H1 (cell line): ENCODE data around the gene COL5A1. TPM values are rescaled to one million over a fixed set of nuclear protein-coding genes. Genes with fewer than 3 reads are reported as not detected.
A peak's percentile ranks its signal among the peaks of the same experiment; 100 is the strongest.

Experiments
- CTCF ChIA-PET: fragments of 300-600 bp; sonication (Branson Sonifier 250); formaldehyde crosslinking; loops from one replicate; lab custom pipeline; 2021; ENCODE audit not compliant: partially characterized antibody; lab: Charles Lee
- POLR2A ChIA-PET: fragments of 300-600 bp; sonication (Branson Sonifier 250); formaldehyde crosslinking; loops from one replicate; lab custom pipeline; 2021; ENCODE audit warnings: inconsistent platforms; ENCODE audit not compliant: partially characterized antibody; lab: Charles Lee
- DNase-seq, 2 experiments: peaks; one replicate each; pipeline versions ENCODE4 v3.0.0 to v3.0.0-alpha.2; 2010 to 2022; ENCODE audit warnings: low spot score in 2 of 2, low read depth in 1 of 2, mixed read lengths in 1 of 2
- FAIRE-seq: peaks from 2 replicates; lab custom pipeline; 2011; peaks lifted over from hg19 to GRCh38; lab: Jason Lieb, UNC
- H2AFZ ChIP-seq: 2 replicates; pipeline ENCODE4 v1.8.1; 2012; ENCODE audit warnings: low read length, inconsistent platforms
- H2AK5ac ChIP-seq: 2 replicates; pipeline ENCODE4 v1.6.1; 2013; ENCODE audit warnings: low read depth, low read length
- H2BK120ac ChIP-seq: replicated peaks from 2 replicates; pipeline ENCODE3; 2013; ENCODE audit warnings: low read depth, low read length, inconsistent platforms
- H2BK12ac ChIP-seq: 2 replicates; pipeline ENCODE4 v1.6.1; 2013; ENCODE audit warnings: low read depth, low read length
- H2BK15ac ChIP-seq: 2 replicates; pipeline ENCODE4 v1.6.1; 2013; ENCODE audit warnings: low read length
- H2BK20ac ChIP-seq: 2 replicates; pipeline ENCODE4 v1.6.1; 2013; ENCODE audit warnings: low read length
- H2BK5ac ChIP-seq: 2 replicates; pipeline ENCODE4 v1.6.1; 2013; ENCODE audit warnings: low read depth, low read length
- H3K14ac ChIP-seq: 2 replicates; pipeline ENCODE4 v1.6.1; 2013; ENCODE audit warnings: inconsistent platforms; ENCODE audit not compliant: insufficient read length
- H3K18ac ChIP-seq: 2 replicates; pipeline ENCODE4 v1.6.1; 2013; ENCODE audit warnings: low read length; ENCODE audit errors: extremely low read depth
- H3K23ac ChIP-seq: 2 replicates; pipeline ENCODE4 v1.6.1; 2013; ENCODE audit warnings: inconsistent platforms; ENCODE audit not compliant: insufficient read length
- H3K23me2 ChIP-seq: 2 replicates; pipeline ENCODE4 v1.6.1; 2013; ENCODE audit warnings: low read depth, low read length
- H3K27ac ChIP-seq: 2 replicates; pipeline ENCODE4 v1.6.1; 2011; ENCODE audit warnings: low read depth, low read length, inconsistent platforms
- H3K27me3 ChIP-seq, 4 experiments: replicated peaks in 1 of 4; 1 replicate in 1 of 4; 2 replicates in 3 of 4; pipeline versions ENCODE4 v1.6.1 to v1.8.1; 2011 to 2013; ENCODE audit warnings: low read length in 3 of 4, mild to moderate bottlenecking in 3 of 4, inconsistent platforms in 2 of 4, mixed read lengths in 2 of 4, moderate library complexity in 1 of 4; ENCODE audit not compliant: control insufficient read depth in 3 of 4, insufficient read depth in 3 of 4; ENCODE audit errors: extremely low read depth in 1 of 4
- H3K36me3 ChIP-seq, 4 experiments: 2 replicates each; pipeline versions ENCODE4 v1.6.1 to v1.8.1; 2011 to 2013; ENCODE audit warnings: mild to moderate bottlenecking in 4 of 4, low read length in 3 of 4, moderate library complexity in 2 of 4, control low read depth in 1 of 4, inconsistent platforms in 1 of 4; ENCODE audit not compliant: insufficient read depth in 4 of 4, control insufficient read depth in 2 of 4
- H3K4ac ChIP-seq: replicated peaks from 2 replicates; pipeline ENCODE3; 2013; ENCODE audit warnings: low read length, low read depth, mixed read lengths, inconsistent platforms; ENCODE audit not compliant: insufficient read length
- H3K4me1 ChIP-seq, 4 experiments: replicated peaks in 1 of 4; 1 replicate in 1 of 4; 2 replicates in 3 of 4; pipeline versions ENCODE4 v1.6.1 to v1.8.1; 2011 to 2013; ENCODE audit warnings: low read length in 3 of 4, inconsistent platforms in 2 of 4, mixed read lengths in 1 of 4; ENCODE audit not compliant: insufficient read depth in 4 of 4, control insufficient read depth in 3 of 4
- H3K4me2 ChIP-seq, 2 experiments: 2 replicates each; pipeline versions ENCODE4 v1.6.1 to v1.8.1; 2011 to 2013; ENCODE audit warnings: low read depth in 2 of 2, low read length in 2 of 2, control low read depth in 1 of 2, inconsistent platforms in 1 of 2, mild to moderate bottlenecking in 1 of 2; ENCODE audit not compliant: insufficient read depth in 1 of 2
- H3K4me3 ChIP-seq, 4 experiments: fragments of 200-600, 300-600 bp in 1 of 4; sonication (generic), shearing (Covaris generic), sonication (Bioruptor Twin) in 1 of 4; 2 replicates each; pipeline versions ENCODE4 v1.5.1 to v1.8.1; 2011 to 2016; ENCODE audit warnings: low read length in 4 of 4, low read depth in 3 of 4, control low read depth in 2 of 4, inconsistent platforms in 2 of 4, mild to moderate bottlenecking in 2 of 4, mixed read lengths in 1 of 4, moderate library complexity in 1 of 4; ENCODE audit not compliant: insufficient read depth in 2 of 4; ENCODE audit errors: extremely low read depth in 1 of 4
- H3K56ac ChIP-seq: replicated peaks from 2 replicates; pipeline ENCODE3; 2013; ENCODE audit warnings: low read depth, mild to moderate bottlenecking, mixed read lengths, low read length, inconsistent platforms; ENCODE audit not compliant: insufficient read length
- H3K79me1 ChIP-seq: 2 replicates; pipeline ENCODE4 v1.6.1; 2013; ENCODE audit warnings: low read depth, low read length, control low read depth
- H3K79me2 ChIP-seq, 2 experiments: 2 replicates each; pipeline versions ENCODE4 v1.6.1 to v1.8.1; 2012 to 2013; ENCODE audit warnings: low read length in 2 of 2, mild to moderate bottlenecking in 2 of 2, inconsistent platforms in 1 of 2; ENCODE audit not compliant: insufficient read depth in 2 of 2, control insufficient read depth in 1 of 2
- H3K9ac ChIP-seq, 4 experiments: replicated peaks in 1 of 4; 1 replicate in 1 of 4; 2 replicates in 3 of 4; pipeline versions ENCODE4 v1.6.1 to v1.8.1; 2011 to 2013; ENCODE audit warnings: low read depth in 3 of 4, low read length in 3 of 4, control low read depth in 2 of 4, mild to moderate bottlenecking in 2 of 4, moderate library complexity in 2 of 4, inconsistent platforms in 1 of 4; ENCODE audit errors: extremely low read depth in 1 of 4
- H3K9me3 ChIP-seq, 2 experiments: 2 replicates each; pipeline versions ENCODE4 v1.6.1 to v1.8.1; 2012 to 2013; ENCODE audit warnings: mild to moderate bottlenecking in 2 of 2, moderate library complexity in 2 of 2, control low read depth in 1 of 2, inconsistent platforms in 1 of 2, low read depth in 1 of 2, low read length in 1 of 2, mixed read lengths in 1 of 2; ENCODE audit not compliant: insufficient read depth in 2 of 2
- H4K20me1 ChIP-seq, 2 experiments: replicated peaks in 1 of 2; 2 replicates each; pipeline versions ENCODE3 to v1.8.1; 2011 to 2013; ENCODE audit warnings: inconsistent platforms in 2 of 2, low read length in 2 of 2, mild to moderate bottlenecking in 1 of 2; ENCODE audit not compliant: insufficient read depth in 2 of 2, control insufficient read depth in 1 of 2
- H4K5ac ChIP-seq: 2 replicates; pipeline ENCODE4 v1.6.1; 2013; ENCODE audit warnings: low read length, low read depth, mixed read lengths, inconsistent platforms; ENCODE audit not compliant: insufficient read length
- H4K8ac ChIP-seq: 2 replicates; pipeline ENCODE4 v1.8.0; 2013; ENCODE audit warnings: mild to moderate bottlenecking, moderate library complexity, low read length, inconsistent platforms; ENCODE audit not compliant: insufficient read depth; ENCODE audit errors: extremely low read depth
- H4K91ac ChIP-seq: replicated peaks from 2 replicates; pipeline ENCODE3; 2013; ENCODE audit warnings: low read length, mixed read lengths, inconsistent platforms; ENCODE audit not compliant: insufficient read length
- ATF3 ChIP-seq: IDR thresholded peaks from 2 replicates; pipeline ENCODE4 v1.6.1; 2011; ENCODE audit warnings: low read depth, mild to moderate bottlenecking, low read length; ENCODE audit not compliant: insufficient read depth
- CHD1 ChIP-seq: IDR thresholded peaks from 2 replicates; pipeline ENCODE4 v1.6.1; 2012; ENCODE audit warnings: low read depth, low read length, improper control_type of control experiment
- CTCF ChIP-seq, 3 experiments: IDR thresholded peaks; 1 replicate in 2 of 3; 2 replicates in 1 of 3; pipeline versions ENCODE4 v1.5.1 to v1.6.1; 2011; ENCODE audit warnings: low read length in 3 of 3, mild to moderate bottlenecking in 3 of 3, inconsistent platforms in 2 of 3, low read depth in 1 of 3, moderate library complexity in 1 of 3; ENCODE audit not compliant: insufficient read depth in 1 of 3; ENCODE audit errors: control extremely low read depth in 1 of 3
- E2F6 ChIP-seq: IDR thresholded peaks from 2 replicates; pipeline ENCODE4 v1.6.1; 2012; ENCODE audit warnings: inconsistent platforms
- HDAC2 ChIP-seq, 2 experiments: fragments of 300-600 bp in 1 of 2; sonication (generic) in 1 of 2; IDR thresholded peaks; 2 replicates each; pipeline ENCODE4 v1.6.1; 2011 to 2012; ENCODE audit warnings: low read depth in 2 of 2, low read length in 2 of 2, mild to moderate bottlenecking in 2 of 2, moderate library complexity in 2 of 2, borderline replicate concordance in 1 of 2, inconsistent platforms in 1 of 2
- POLR2A ChIP-seq, 2 experiments: IDR thresholded peaks; 1 replicate in 1 of 2; 2 replicates in 1 of 2; pipeline ENCODE4 v1.6.1; 2011; ENCODE audit warnings: low read depth in 2 of 2, low read length in 2 of 2, mild to moderate bottlenecking in 2 of 2; ENCODE audit errors: control extremely low read depth in 1 of 2
- RAD21 ChIP-seq, 2 experiments: IDR thresholded peaks in 1 of 2; conservative IDR thresholded peaks in 1 of 2; 2 replicates each; pipeline ENCODE4 v1.6.1; 2011; ENCODE audit warnings: low read depth in 2 of 2, low read length in 2 of 2, improper control_type of control experiment in 1 of 2, inconsistent platforms in 1 of 2, mild to moderate bottlenecking in 1 of 2, moderate library complexity in 1 of 2
- TAF7 ChIP-seq: optimal IDR thresholded peaks from 2 replicates; pipeline ENCODE3; 2011; ENCODE audit warnings: low read depth, mild to moderate bottlenecking, inconsistent platforms, low read length, moderate library complexity, borderline replicate concordance
- TEAD4 ChIP-seq: IDR thresholded peaks from 2 replicates; pipeline ENCODE4 v1.6.1; 2012; ENCODE audit warnings: low read depth, low read length, inconsistent platforms, mixed read lengths
- WGBS, 2 experiments: shearing (Covaris generic) in 1 of 2; methylation state at CpG; one replicate each; pipeline versions ENCODE4 v1.1.6 to v1.1.7; 2013 to 2015; ENCODE audit warnings: low lambda C conversion rate in 2 of 2, mixed read lengths in 2 of 2, inconsistent platforms in 1 of 2, low coverage in 1 of 2, missing lambda C conversion rate in 1 of 2; ENCODE audit not compliant: insufficient replicate concordance in 2 of 2, insufficient coverage in 1 of 2, insufficient read length in 1 of 2; ENCODE audit errors: extremely low coverage in 1 of 2, missing lambda C conversion rate in 1 of 2; 5-methylcytosine and 5-hydroxymethylcytosine counted together
- polyA plus RNA-seq, 7 experiments: library from polyadenylated mRNA; depleted of rRNA in 3 of 7; stranded (reverse) in 5 of 7; unstranded in 2 of 7; fragments of >200 nt in 5 of 7; fragments of 200-250 nt in 2 of 7; gene quantifications; 1 replicate in 5 of 7; 2 replicates in 1 of 7; 4 replicates in 1 of 7; pipeline versions ENCODE4 v1.2.1 to v1.2.3, GENCODE V29; 2011 to 2013; ENCODE audit warnings: missing spikeins in 2 of 7, mixed read lengths in 2 of 7
- total RNA-seq: library from RNA; stranded (reverse); fragmentation: NEBNext Ultra II Directional; extraction: Animal tissue kit (Norgen Biotek cat#: 25700); gene quantifications from 2 replicates; pipeline ENCODE4 v1.2.1, GENCODE V29; 2021

The COL5A1 gene
- total and polyA plus RNA-seq, 2 of the 8 experiments (the other 6 are each of a cell fraction or from before 2014, with no cell fraction given), result 3.8 to 12.0 TPM

GRCh38 chr9:134660407-134660806 lies 18.8 kb downstream of the COL5A1 start:
- DNase-seq (peak in 1 of 2 experiments; percentile 56), FAIRE-seq (no peak)
- H2AFZ ChIP-seq, result no peak overlapping the region
- H3K4me1 ChIP-seq, result peaks cover 0 to 10% (median 7%) of the 10 kb centered on the region in 4 experiments; a peak in 5 of 7 replicates
- H3K27ac ChIP-seq, result no peak overlapping the region
- H4K91ac ChIP-seq, result no peak overlapping the region
- no peaks in the 10 kb centered on the region for H3K23me2 ChIP-seq
- no peaks in the 10 kb centered on the region for H3K79me2 ChIP-seq
- H3K23ac ChIP-seq, result no peak overlapping the region
- POLR2A ChIA-PET, result interaction anchor here (0.6 kb wide), 1 partner anchor 536 kb away, joined by 4 read pairs; no protein-coding TSS in a partner anchor
- H3K4me2 ChIP-seq, result no peak overlapping the region
- H3K18ac ChIP-seq, result no peak overlapping the region
- H4K8ac ChIP-seq, result no peak overlapping the region
- no peak overlapping the region for H3K4ac ChIP-seq
- H2BK15ac ChIP-seq, result no peak overlapping the region
- H3K9me3 ChIP-seq, result peaks cover 11 to 13% of the 10 kb centered on the region in 2 experiments
- H3K27me3 ChIP-seq, result no peaks in the 10 kb centered on the region
- H3K14ac ChIP-seq, result no peak overlapping the region
- H4K20me1 ChIP-seq, result peaks cover 0 to 3% of the 10 kb centered on the region in 2 experiments
- H2BK120ac ChIP-seq, result no peak overlapping the region
- no peak overlapping the region for H3K4me3 ChIP-seq
- H3K79me1 ChIP-seq, result no peaks in the 10 kb centered on the region
- H3K36me3 ChIP-seq, result no peaks in the 10 kb centered on the region
- no peak overlapping the region for H2AK5ac ChIP-seq
- H2BK20ac ChIP-seq, result no peak overlapping the region
- H4K5ac ChIP-seq, result no peak overlapping the region
- no peak overlapping the region for H3K56ac ChIP-seq
- H3K9ac ChIP-seq, result no peak overlapping the region
- no peak overlapping the region for H2BK5ac ChIP-seq
- CTCF ChIA-PET, result interaction anchor here (1.0 to 3.8 kb wide), 14 partner anchors 9 to 211 kb away, joined by 3 to 31 read pairs (median 5); no protein-coding TSS in a partner anchor
- no peak overlapping the region for H2BK12ac ChIP-seq
- WGBS, 2 experiments, result 100% methylated on average over 1 of the region's 1 CpG; no CpG with 5 or more reads in 1 of the 2 experiments
- no peak for TF ChIP-seq E2F6
- TF ChIP-seq POLR2A (IDR thresholded peaks at IDR 0.05; ENCODE audit: control extremely low read depth in 1 of 2, low read depth in 2 of 2, low read length in 2 of 2), result no peak
- no peak for TF ChIP-seq TEAD4
- peak; percentile 34 to 70 (median 43) for TF ChIP-seq CTCF (IDR thresholded peaks at IDR 0.05; ENCODE audit: control extremely low read depth in 1 of 3, insufficient read depth in 1 of 3, low read depth in 1 of 3, low read length in 3 of 3)
- no peak for TF ChIP-seq HDAC2 (IDR thresholded peaks at IDR 0.05; ENCODE audit: borderline replicate concordance in 1 of 2, low read depth in 2 of 2, low read length in 2 of 2)
- no peak for TF ChIP-seq ATF3
- TF ChIP-seq TAF7, result no peak
- TF ChIP-seq CHD1, result no peak
- no peak; a peak in 1 of 4 replicates for TF ChIP-seq RAD21 (IDR thresholded peaks at IDR 0.05 in 1 of 2, conservative IDR thresholded peaks at IDR 0.05 in 1 of 2; ENCODE audit: low read depth in 2 of 2, low read length in 2 of 2)
